ENCODE results near the gene BTBD6.

DNA sequence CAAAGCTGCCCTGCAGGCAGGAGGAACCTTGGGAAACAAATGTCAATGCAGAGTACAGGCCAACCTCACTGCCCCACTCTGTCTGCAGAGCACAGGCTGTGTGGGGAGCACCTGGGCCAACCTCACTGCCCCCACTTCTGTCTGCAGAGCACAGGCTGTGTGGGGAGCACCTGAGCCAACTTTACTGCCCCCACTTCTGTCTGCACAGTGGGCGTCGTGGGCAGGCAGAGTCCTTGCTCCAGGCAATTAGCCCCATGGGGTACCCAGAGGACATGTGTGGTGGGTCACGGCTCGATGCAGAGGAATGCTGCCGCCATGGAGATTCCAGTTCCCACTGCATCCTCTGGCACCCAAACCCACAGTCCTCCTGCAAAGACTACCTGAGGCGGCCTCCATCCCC is 26.3 kb downstream of the BTBD6 start:
- TF ChIP-seq EZH2 (IDR thresholded peaks at IDR 0.05; ENCODE audit: insufficient read depth, poor library complexity, severe bottlenecking): no peak
- TF ChIP-seq EZH2phosphoT487 (IDR thresholded peaks at IDR 0.05; ENCODE audit: insufficient read depth, low read depth): no peak

Data from GM23248 (cell line).